Pancreas (tissue), 10 donors: Measurements from ENCODE around the gene COG8. TPM values are rescaled to one million over a fixed set of nuclear protein-coding genes. Genes with fewer than 3 reads are reported as not detected.
A peak's percentile ranks its signal among the peaks of the same experiment; 100 is the strongest.

Experiments used
- ATAC-seq, 4 donors: fragments of 200-7000 bp; cut with Tn5 transposase; one replicate each; pipeline versions ENCODE4 v1.8.0 to v1.9.1; 2020; ENCODE audit warnings: mild to moderate bottlenecking in 4 of 4, moderate library complexity in 4 of 4
- DNase-seq, 6 donors: peaks; one replicate each; pipeline ENCODE4 v3.0.0-alpha.2; 2020
- FAIRE-seq: peaks from 2 replicates; lab custom pipeline; 2012; peaks lifted over from hg19 to GRCh38; lab: Jason Lieb, UNC
- H3K27ac ChIP-seq, 4 donors: fragments of 200-600 bp; sonication (generic); 1 replicate in 3 of 4; 2 replicates in 1 of 4; pipeline versions ENCODE4 v1.5.0 to v1.8.0; 2020
- H3K27me3 ChIP-seq, 4 donors: fragments of 200-600 bp; one replicate each; pipeline ENCODE4 v1.8.0; 2021
- H3K36me3 ChIP-seq, 3 donors: fragments of 200-600 bp; sonication (generic) in 1 of 3; one replicate each; pipeline versions ENCODE4 v1.5.0 to v1.8.0; 2020 to 2021
- H3K4me1 ChIP-seq, 3 donors: fragments of 200-600 bp; one replicate each; pipeline ENCODE4 v1.8.0; 2021
- H3K4me3 ChIP-seq, 4 donors: fragments of 200-600 bp; sonication (generic) in 2 of 4; one replicate each; pipeline versions ENCODE4 v1.5.0 to v1.8.0; 2020 to 2021
- H3K9me3 ChIP-seq, 4 donors: fragments of 200-600 bp; one replicate each; pipeline ENCODE4 v1.8.0; 2021
- CTCF ChIP-seq, 4 donors: fragments of 200-600 bp; sonication (generic) in 3 of 4; IDR thresholded peaks; one replicate each; pipeline versions ENCODE4 v1.5.0 to v1.8.0; 2021; ENCODE audit warnings: antibody characterized with exemption in 4 of 4
- WGBS, 2 donors: extraction: QIAGEN DNeasy Blood & Tissue Kit; methylation state at CpG; one replicate each; pipeline ENCODE4 v1.1.7; 2013; 5-methylcytosine and 5-hydroxymethylcytosine counted together
- intact Hi-C, 3 donors: fragments of 100-400 bp; cut with DNase I; formaldehyde crosslinking; loops; one replicate each; pipeline versions ENCODE4 v1.11.1 to v1.14.2; 2022
- polyA plus RNA-seq, 2 donors: library from polyadenylated mRNA; stranded (reverse); fragments of 200-250 nt; gene quantifications; one replicate each; pipeline ENCODE4 v1.2.3, GENCODE V29; 2013
- total RNA-seq, 6 donors: library from RNA; stranded (reverse); fragmentation: NEBNext Ultra II Directional in 4 of 6; extraction: Animal tissue kit (Norgen Biotek cat#: 25700) in 4 of 6; gene quantifications; one replicate each; pipeline versions ENCODE4 v1.2.1 to v1.2.4, GENCODE V29; 2021 to 2023
- donor health status: healthy with polysubstance abuse.
- donor health status: DM: no; HTN: no; CAD: no; lungs with moderate emphysema.
- donor health status: DM: no; HTN: no; CAD: no.
- donor health status: control.
- donor health status: control.
- donor health status: Bipolar disorder and iron deficiency.
- donor health status: DM: yes; HTN: yes; CAD: no.
- donor health status: DM: no; HTN: no; CAD: no.
- donor health status: DM: no; HTN: no; CAD: no.
- donor health status: DM: yes; HTN: yes; CAD: no.

Gene COG8
- total and polyA plus RNA-seq, 8 donors = 16.2 to 29.0 (median 20.4) TPM

- Histone ChIP-seq H3K27me3 (no peaks in the 10 kb centered on the region), H3K27ac (peak overlapping the region; percentile 78 to 84 (median 82)), H3K36me3 (peaks cover 0 to 37% (median 2%) of the 10 kb centered on the region in 3 donors), H3K4me3 (peak overlapping the region; percentile 75 to 99 (median 98)), H3K4me1 (peaks cover 9 to 32% (median 30%) of the 10 kb centered on the region in 3 donors), H3K9me3 (no peaks in the 10 kb centered on the region)
- FAIRE-seq (no peak), DNase-seq (peak in 5 of 6 donors; percentile 53 to 86 (median 66)), ATAC-seq (peak; percentile 52 to 68 (median 54))
- intact Hi-C loops = no loop called here
- 3 to 4% methylated on average over 73 to 77 of the region's 77 CpGs for WGBS, 2 donors
- no peak for TF ChIP-seq CTCF (IDR thresholded peaks at IDR 0.05)
These were observed 9.7 kb downstream of the COG8 start for GRCh38 chr16:69329369-69330285.

DNA sequence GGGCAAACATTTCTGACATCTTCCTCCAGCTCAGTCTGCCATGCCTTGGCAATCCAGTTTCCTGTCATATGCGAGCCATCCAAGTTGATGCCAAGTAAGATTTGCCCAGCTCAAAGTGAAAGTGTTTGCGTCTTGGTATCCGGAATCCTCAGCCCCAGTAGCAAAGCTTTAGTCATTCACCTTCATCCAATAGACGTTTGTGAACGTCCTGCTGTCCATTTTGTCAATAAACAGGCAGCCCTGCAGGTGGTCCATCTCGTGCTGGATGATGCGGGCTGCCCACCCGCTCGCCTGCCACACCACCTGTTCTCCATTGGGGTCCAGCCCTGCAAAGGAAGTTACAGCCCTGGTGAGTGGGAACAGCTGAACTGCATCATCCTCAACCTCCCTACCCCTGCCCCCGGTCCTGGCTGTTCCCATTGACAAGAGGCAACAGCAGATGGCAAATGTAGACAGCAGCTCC, 10.5 kb downstream of the COG8 start:
- no peak for FAIRE-seq
- Histone ChIP-seq H3K4me3 (peak overlapping the region in 3 of 4 donors; percentile 98 to 99 (median 98)), H3K9me3 (no peaks in the 10 kb centered on the region), H3K4me1 (peaks cover 9 to 35% (median 32%) of the 10 kb centered on the region in 3 donors), H3K27ac (no peak overlapping the region), H3K27me3 (no peaks in the 10 kb centered on the region), H3K36me3 (peaks cover 0 to 37% (median 4%) of the 10 kb centered on the region in 3 donors)
- intact Hi-C loops = no loop called here
- 41 to 53% methylated on average over 10 of the region's 10 CpGs for WGBS, 2 donors
- DNase-seq = peak in 4 of 6 donors; percentile 19 to 41 (median 33)
- no peak for ATAC-seq
- no peak for TF ChIP-seq CTCF (IDR thresholded peaks at IDR 0.05)

DNA sequence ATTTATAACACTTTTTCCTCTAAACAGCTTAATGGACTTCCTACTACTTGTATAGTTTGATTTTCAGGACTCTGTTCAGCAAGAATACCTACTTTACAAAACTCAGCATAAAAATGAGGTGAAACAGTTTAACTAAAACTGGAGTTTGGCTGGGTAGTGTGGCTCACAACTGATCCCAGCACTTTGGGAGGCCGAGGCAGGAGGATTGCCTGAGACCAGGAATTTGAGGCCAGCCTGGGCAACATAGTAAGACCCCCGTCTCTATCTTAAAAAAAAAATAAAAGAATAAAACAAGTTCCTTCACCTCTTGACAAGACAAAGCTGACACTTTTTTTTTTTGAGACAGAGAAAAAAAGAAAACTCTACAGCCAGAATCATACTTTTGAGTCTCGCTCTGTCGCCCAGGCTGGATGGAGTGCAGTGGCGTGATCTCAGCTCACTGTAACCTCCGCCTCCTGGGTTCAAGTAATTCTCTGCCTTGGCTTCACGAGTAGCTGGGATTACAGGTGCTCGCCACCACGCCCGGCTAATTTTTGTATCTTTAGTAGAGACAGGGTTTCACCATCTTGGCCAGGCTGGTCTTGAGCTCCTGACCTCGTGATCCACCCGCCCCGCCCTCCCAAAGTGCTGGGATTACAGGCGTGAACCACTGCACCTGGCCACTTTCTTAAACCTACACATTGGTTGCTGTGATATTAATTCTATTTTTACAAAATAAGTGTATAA, 11.6 kb downstream of the COG8 start:
- Histone ChIP-seq H3K4me3 (peak overlapping the region in 1 of 4 donors; percentile 6), H3K36me3 (peaks cover 0 to 37% (median 14%) of the 10 kb centered on the region in 3 donors), H3K27me3 (no peaks in the 10 kb centered on the region), H3K4me1 (peaks cover 9 to 35% (median 32%) of the 10 kb centered on the region in 3 donors), H3K9me3 (no peaks in the 10 kb centered on the region), H3K27ac (no peak overlapping the region)
- WGBS, 2 donors = 74 to 89% methylated on average over 14 of the region's 14 CpGs
- no peak for TF ChIP-seq CTCF (IDR thresholded peaks at IDR 0.05)
- FAIRE-seq = no peak
- ATAC-seq = no peak
- peak in 3 of 6 donors; percentile 12 to 31 (median 22) for DNase-seq
- intact Hi-C loops = no loop called here

GRCh38 chr16:69326172-69326873, 13.0 kb downstream of the COG8 start:
- peaks cover 9 to 35% (median 32%) of the 10 kb centered on the region in 3 donors for H3K4me1 ChIP-seq

More at GRCh38 chr16:69326172-69326873, 13.0 kb downstream of the COG8 start:
- TF ChIP-seq CTCF (IDR thresholded peaks at IDR 0.05) = no peak
- ATAC-seq (peak in 2 of 4 donors; percentile 4 to 6), DNase-seq (peak in 3 of 6 donors; percentile 32 to 53 (median 34)), FAIRE-seq (no peak)
- Histone ChIP-seq H3K9me3 (no peaks in the 10 kb centered on the region), H3K27me3 (no peaks in the 10 kb centered on the region), H3K27ac (no peak overlapping the region), H3K36me3 (peaks cover 0 to 39% (median 27%) of the 10 kb centered on the region in 3 donors), H3K4me3 (no peak overlapping the region)
- intact Hi-C loops = no loop called here
- 20% methylated on average over 7 of the region's 7 CpGs for WGBS, 2 donors
